NCI-H2081 treated with DMSO at 0.1 percent for 48 hours (cell line): ENCODE measurements around the gene ROMO1.
"Not testable (repeated sequence)": the region's sequence is repeated elsewhere in the genome, so short reads cannot be mapped to it uniquely, and the experiment has no call there.

Source experiments
- DNase-seq: peaks from one replicate; lab custom pipeline; 2025; lab: John Stamatoyannopoulos, UW

The ROMO1 gene

GRCh38 chr20:35681960-35682359 is 17.2 kb upstream of the ROMO1 start:
- no peak for DNase-seq

- DNase-seq, result not testable (repeated sequence)
Measured at GRCh38 chr20:35685368-35685767, 13.8 kb upstream of the ROMO1 start.

GRCh38 chr20:35686872-35687271 is 12.3 kb upstream of the ROMO1 start:
- DNase-seq, result not testable (repeated sequence)

GRCh38 chr20:35690265-35690664 is 8.9 kb upstream of the ROMO1 start:
- DNase-seq, result no peak

- DNase-seq, result no peak
Measured at GRCh38 chr20:35695245-35695749, 3.9 kb upstream of the ROMO1 start.

- no peak for DNase-seq
Measured at GRCh38 chr20:35695978-35696377, 3.2 kb upstream of the ROMO1 start.

GRCh38 chr20:35697696-35698297 is 1.4 kb upstream of the ROMO1 start:
- no peak for DNase-seq

GRCh38 chr20:35698298-35699126 is 693 bp upstream of the ROMO1 start:
- DNase-seq, result no peak

- DNase-seq, result no peak
Measured at GRCh38 chr20:35699957-35700624, 886 bp downstream of the ROMO1 start.

- no peak for DNase-seq
Measured at GRCh38 chr20:35700625-35701148, 1.5 kb downstream of the ROMO1 start.

- DNase-seq, result no peak
Measured at GRCh38 chr20:35702051-35702823, 3.0 kb downstream of the ROMO1 start.

GRCh38 chr20:35702824-35703695 is 3.9 kb downstream of the ROMO1 start:
- DNase-seq, result no peak

GRCh38 chr20:35704514-35705261 is 5.5 kb downstream of the ROMO1 start:
- DNase-seq, result no peak

GRCh38 chr20:35705894-35706293 is 6.7 kb downstream of the ROMO1 start:
- not testable (repeated sequence) for DNase-seq

- DNase-seq, result not testable (repeated sequence)
Measured at GRCh38 chr20:35706591-35707529, 7.7 kb downstream of the ROMO1 start.

GRCh38 chr20:35708502-35708901 is 9.3 kb downstream of the ROMO1 start:
- DNase-seq, result no peak

- no peak for DNase-seq
Measured at GRCh38 chr20:35709259-35709658, 10.1 kb downstream of the ROMO1 start.

- no peak for DNase-seq
Measured at GRCh38 chr20:35710039-35710438, 10.8 kb downstream of the ROMO1 start.
